GM12878 (cell line): ENCODE results near the gene GRIPAP1. TPM values are rescaled to one million over a fixed set of nuclear protein-coding genes. Genes with fewer than 3 reads are reported as not detected.
A peak's percentile ranks its signal among the peaks of the same experiment; 100 is the strongest.

Experiments used
- ATF7 ChIP-seq: fragments of 450-650 bp; IDR thresholded peaks from 2 replicates; pipeline ENCODE4 v1.6.1; 2016; ENCODE audit warnings: low read depth, mild to moderate bottlenecking
- BCLAF1 ChIP-seq: fragments of 450-650 bp; IDR thresholded peaks from 2 replicates; pipeline ENCODE4 v1.6.1; 2017; ENCODE audit warnings: antibody characterized with exemption, mild to moderate bottlenecking, moderate library complexity
- CBFB ChIP-seq: IDR thresholded peaks from 2 replicates; pipeline ENCODE4 v1.6.1; 2016; ENCODE audit warnings: antibody characterized with exemption, low read depth
- CREM ChIP-seq: IDR thresholded peaks from 2 replicates; pipeline ENCODE4 v1.6.1; 2014; ENCODE audit warnings: antibody characterized with exemption, low read depth
- EZH2 ChIP-seq: IDR thresholded peaks from 2 replicates; pipeline ENCODE4 v1.6.1; 2012; ENCODE audit warnings: low read depth, mild to moderate bottlenecking, control low read depth, inconsistent platforms, low read length, borderline replicate concordance; ENCODE audit not compliant: control insufficient read depth
- IKZF2 ChIP-seq, 2 experiments: fragments of 450-650 bp; IDR thresholded peaks; 2 replicates each; pipeline ENCODE4 v1.6.1; 2017; ENCODE audit warnings: mild to moderate bottlenecking in 2 of 2, moderate library complexity in 2 of 2
- KAT2A ChIP-seq: conservative IDR thresholded peaks from 2 replicates; pipeline ENCODE4 v1.6.1; 2011; ENCODE audit warnings: low read depth, low read length; ENCODE audit not compliant: control insufficient read depth
- KLF5 ChIP-seq: fragments of 450-650 bp; IDR thresholded peaks from 2 replicates; pipeline ENCODE4 v1.6.1; 2014; ENCODE audit warnings: mild to moderate bottlenecking; ENCODE audit not compliant: partially characterized antibody
- MLLT1 ChIP-seq: fragments of 450-650 bp; IDR thresholded peaks from 2 replicates; pipeline ENCODE4 v1.6.1; 2016; ENCODE audit warnings: mild to moderate bottlenecking
- MTA2 ChIP-seq: fragments of 450-650 bp; IDR thresholded peaks from 2 replicates; pipeline ENCODE4 v1.6.1; 2016; ENCODE audit warnings: low read depth, mild to moderate bottlenecking, moderate library complexity
- MXI1 ChIP-seq: fragments of 150-350 bp; IDR thresholded peaks from 2 replicates; pipeline ENCODE4 v1.6.1; 2011; ENCODE audit warnings: low read depth, mild to moderate bottlenecking, inconsistent platforms, low read length, improper control_type of control experiment
- NFXL1 ChIP-seq: fragments of 450-650 bp; IDR thresholded peaks from 2 replicates; pipeline ENCODE4 v1.6.1; 2017; ENCODE audit warnings: antibody characterized with exemption, mild to moderate bottlenecking, borderline replicate concordance
- PAX5 ChIP-seq: IDR thresholded peaks from 2 replicates; pipeline ENCODE4 v1.6.1; 2011; ENCODE audit warnings: low read depth, low read length, borderline replicate concordance
- POU2F2 ChIP-seq: IDR thresholded peaks from 3 replicates; pipeline ENCODE4 v1.6.1; 2011; ENCODE audit warnings: low read depth, mild to moderate bottlenecking, low read length, borderline replicate concordance
- RFX5 ChIP-seq: IDR thresholded peaks from 2 replicates; pipeline ENCODE4 v1.6.1; 2011; ENCODE audit warnings: low read depth, low read length, improper control_type of control experiment
- SP1 ChIP-seq: IDR thresholded peaks from one replicate; pipeline ENCODE4 v1.6.1; 2011; ENCODE audit warnings: low read depth, low read length
- STAT1 ChIP-seq: fragments of 450-650 bp; conservative IDR thresholded peaks from 2 replicates; pipeline ENCODE4 v1.6.1; 2014; ENCODE audit warnings: antibody characterized with exemption, mild to moderate bottlenecking
- STAT3 ChIP-seq: IDR thresholded peaks from 2 replicates; pipeline ENCODE4 v1.6.1; 2011; ENCODE audit warnings: low read depth, low read length, improper control_type of control experiment
- SUPT20H ChIP-seq: IDR thresholded peaks from 2 replicates; pipeline ENCODE4 v1.6.1; 2011; ENCODE audit warnings: low read depth, mild to moderate bottlenecking, low read length, moderate library complexity, borderline replicate concordance; ENCODE audit not compliant: control insufficient read depth
- TARDBP ChIP-seq: IDR thresholded peaks from 2 replicates; pipeline ENCODE4 v1.6.1; 2016; ENCODE audit warnings: borderline replicate concordance
- TCF7 ChIP-seq: IDR thresholded peaks from 2 replicates; pipeline ENCODE4 v1.6.1; 2014; ENCODE audit warnings: antibody characterized with exemption, borderline replicate concordance
- YY1 ChIP-seq: IDR thresholded peaks from 2 replicates; pipeline ENCODE4 v1.6.1; 2011; ENCODE audit warnings: low read depth, mild to moderate bottlenecking, low read length
- ZBTB33 ChIP-seq: fragments of 450-650 bp; IDR thresholded peaks from 2 replicates; pipeline ENCODE4 v1.6.1; 2017; ENCODE audit warnings: mild to moderate bottlenecking
- ZNF217 ChIP-seq: fragments of 450-650 bp; IDR thresholded peaks from 2 replicates; pipeline ENCODE4 v1.6.1; 2017; ENCODE audit warnings: antibody characterized with exemption, mild to moderate bottlenecking
- ZSCAN29 ChIP-seq: fragments of 450-650 bp; IDR thresholded peaks from 2 replicates; pipeline ENCODE4 v1.6.1; 2017; ENCODE audit warnings: mild to moderate bottlenecking, moderate library complexity
- polyA plus RNA-seq, 11 experiments: library from polyadenylated mRNA; depleted of rRNA in 4 of 11; unstranded in 6 of 11; stranded (reverse) in 5 of 11; fragments of >200 nt; fragmentation: Nextera tagmentation in 4 of 11; fragmentation: Illumina TruSeq in 1 of 11; extraction: Ambion mirVana in 4 of 11; extraction: Trizol in 1 of 11; gene quantifications; 1 replicate in 1 of 11; 2 replicates in 10 of 11; pipeline versions ENCODE4 v1.2.1 to v1.2.3, GENCODE V29; 2011 to 2016; ENCODE audit warnings: inconsistent platforms in 2 of 11, missing spikeins in 2 of 11, low read depth in 1 of 11
- total RNA-seq, 4 experiments: library from RNA; depleted of rRNA in 3 of 4; stranded (reverse); fragments of >200 nt in 3 of 4; fragmentation: Illumina TruSeq in 1 of 4; extraction: Trizol in 1 of 4; gene quantifications; 2 replicates each; pipeline versions ENCODE4 v1.2.1 to v1.2.3, GENCODE V29; 2013 to 2021

The GRIPAP1 gene
- total and polyA plus RNA-seq, 10 of the 15 experiments (the other 5 are each of a cell fraction or from before 2014, with no cell fraction given), result 4.2 to 44.7 (median 25.8) TPM

GRCh38 chrX:48937054-48937907 is 64.8 kb downstream of the GRIPAP1 start (continued):
- TF ChIP-seq ZSCAN29 (no peak), YY1 (peak; percentile 40; the same call in 1 of the 2 replicates), KLF5 (peak; percentile 91), KAT2A (no peak), POU2F2 (peak; percentile 84), NFXL1 (no peak), MLLT1 (peak; percentile 98), RFX5 (no peak), ZNF217 (0 out of 2 replicates have a peak, but pooled peaks have one; percentile 43), ZBTB33 (no peak), ATF7 (peak; percentile 64), SP1 (peak; percentile 83), CBFB (peak; percentile 99), MTA2 (peak; percentile 88), MXI1 (peak; percentile 50; the same call in 1 of the 2 replicates), TCF7 (peak; percentile 50; the same call in 1 of the 2 replicates), BCLAF1 (no peak), STAT3 (peak; percentile 100), PAX5 (peak; percentile 90), STAT1 (no peak; the same call in 1 of the 2 replicates), TARDBP (no peak), SUPT20H (no peak), IKZF2 (IDR thresholded peaks at IDR 0.05) (peak; percentile 92 to 95), EZH2 (no peak), CREM (peak; percentile 92)
